IMR-90 (cell line): ENCODE results near the gene BUB1B.

Experiments used
- CTCF ChIP-seq: conservative IDR thresholded peaks from 2 replicates; pipeline ENCODE4 v1.5.1; 2012; ENCODE audit warnings: mild to moderate bottlenecking, low read depth, low read length, improper control_type of control experiment
- MAFK ChIP-seq: IDR thresholded peaks from 2 replicates; pipeline ENCODE4 v1.6.1; 2012; ENCODE audit warnings: low read depth, low read length, improper control_type of control experiment
- RAD21 ChIP-seq: IDR thresholded peaks from 2 replicates; pipeline ENCODE4 v1.6.1; 2012; ENCODE audit warnings: low read length, improper control_type of control experiment

DNA sequence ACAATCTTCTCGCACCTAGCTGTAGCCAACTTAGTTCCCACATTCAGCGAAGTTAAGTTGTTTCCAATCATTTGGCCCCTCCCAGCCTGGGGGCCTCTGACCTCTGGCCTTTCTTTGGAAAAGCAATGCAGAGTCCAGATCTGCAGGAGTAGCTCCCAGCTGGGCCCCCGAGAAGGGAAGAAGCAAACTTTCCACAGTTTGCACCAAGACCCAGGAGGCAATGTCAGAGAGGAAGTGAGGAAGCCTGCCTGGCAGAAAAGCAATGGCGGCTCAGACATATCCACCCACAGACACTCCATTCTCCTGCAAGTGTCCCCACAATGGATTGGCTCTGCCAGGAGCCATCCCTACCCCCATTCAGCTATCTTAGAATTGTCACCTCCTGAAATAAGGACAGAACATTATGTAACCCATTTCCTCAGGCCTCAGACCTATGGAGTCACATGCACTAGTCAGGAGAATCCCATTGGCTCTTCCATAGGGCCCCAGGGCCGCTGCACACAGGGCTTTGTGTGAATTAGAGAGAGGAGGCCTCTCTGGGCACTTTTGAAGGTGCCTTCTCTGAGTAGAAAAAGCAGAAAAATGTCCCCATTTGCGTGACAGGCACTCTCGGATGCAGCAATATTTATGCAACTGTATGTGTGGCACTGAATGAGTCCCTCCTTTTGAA is 3.0 kb upstream of the BUB1B start:
- TF ChIP-seq MAFK (no peak), CTCF (no peak), RAD21 (no peak)
